Measurements from ENCODE around the gene LMX1A. TPM values are rescaled to one million over a fixed set of nuclear protein-coding genes. Genes with fewer than 3 reads are reported as not detected.

LMX1A gene
- total and polyA plus RNA-seq, 2 donors (not counting 1 experiment from before 2014, with no cell fraction given), result not detected

- Mint-ChIP-seq H3K4me1 (no peaks in the 10 kb centered on the region), H3K9me3 (ENCODE audit: insufficient read depth) (no peaks in the 10 kb centered on the region), H3K4me3 (no peak overlapping the region), H3K27me3 (peaks cover 40% of the 10 kb centered on the region), H3K27ac (no peak overlapping the region)
- intact Hi-C loops (cut with micrococcal nuclease), result no loop called here
- 70% methylated on average over 2 of the region's 2 CpGs for WGBS (ENCODE audit: insufficient coverage)
- no peaks in the 10 kb centered on the region for H4K20me1 ChIP-seq (ENCODE audit: control insufficient read depth, insufficient read depth, low read length, poor library complexity, severe bottlenecking)
- no peak overlapping the region for H3K9ac ChIP-seq (ENCODE audit: low read length)
- peaks cover 0 to 15% (median 0%) of the 10 kb centered on the region in 4 experiments for H3K27me3 ChIP-seq (replicated peaks in 1 of 4; ENCODE audit: control extremely low read depth in 1 of 4, control insufficient read depth in 3 of 4, insufficient read depth in 4 of 4, low read length in 3 of 4)
- CTCF ChIA-PET, result interaction anchor here (0.6 kb wide), 1 partner anchor 66 kb away, joined by 3 read pairs; no protein-coding TSS in a partner anchor
- no peak overlapping the region for H3K4me2 ChIP-seq (replicated peaks; ENCODE audit: low read depth, low read length, poor library complexity, severe bottlenecking)
- no peak for DNase-seq
- no peak for TF ChIP-seq EZH2 (IDR thresholded peaks at IDR 0.05; ENCODE audit: borderline replicate concordance, insufficient read depth, low read depth, low read length, poor library complexity, severe bottlenecking)
- TF ChIP-seq, protein P1, sequence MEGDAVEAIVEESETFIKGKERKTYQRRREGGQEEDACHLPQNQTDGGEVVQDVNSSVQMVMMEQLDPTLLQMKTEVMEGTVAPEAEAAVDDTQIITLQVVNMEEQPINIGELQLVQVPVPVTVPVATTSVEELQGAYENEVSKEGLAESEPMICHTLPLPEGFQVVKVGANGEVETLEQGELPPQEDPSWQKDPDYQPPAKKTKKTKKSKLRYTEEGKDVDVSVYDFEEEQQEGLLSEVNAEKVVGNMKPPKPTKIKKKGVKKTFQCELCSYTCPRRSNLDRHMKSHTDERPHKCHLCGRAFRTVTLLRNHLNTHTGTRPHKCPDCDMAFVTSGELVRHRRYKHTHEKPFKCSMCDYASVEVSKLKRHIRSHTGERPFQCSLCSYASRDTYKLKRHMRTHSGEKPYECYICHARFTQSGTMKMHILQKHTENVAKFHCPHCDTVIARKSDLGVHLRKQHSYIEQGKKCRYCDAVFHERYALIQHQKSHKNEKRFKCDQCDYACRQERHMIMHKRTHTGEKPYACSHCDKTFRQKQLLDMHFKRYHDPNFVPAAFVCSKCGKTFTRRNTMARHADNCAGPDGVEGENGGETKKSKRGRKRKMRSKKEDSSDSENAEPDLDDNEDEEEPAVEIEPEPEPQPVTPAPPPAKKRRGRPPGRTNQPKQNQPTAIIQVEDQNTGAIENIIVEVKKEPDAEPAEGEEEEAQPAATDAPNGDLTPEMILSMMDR (IDR thresholded peaks at IDR 0.05), result no peak
- no peak overlapping the region for H3K27ac ChIP-seq (ENCODE audit: low read length in 2 of 2)
- H2AFZ ChIP-seq (ENCODE audit: insufficient read depth, low read depth, low read length, poor library complexity, severe bottlenecking), result no peak overlapping the region
- no peaks in the 10 kb centered on the region for H3K4me1 ChIP-seq (ENCODE audit: control insufficient read depth in 2 of 2, insufficient read depth in 2 of 2, low read length in 2 of 2)
- H3K4me3 ChIP-seq (ENCODE audit: control extremely low read depth in 1 of 5, extremely low read depth in 1 of 5, insufficient read depth in 1 of 5, low read depth in 2 of 5, low read length in 4 of 5), result no peak overlapping the region
- no peak for ATAC-seq (ENCODE audit: low read depth)
- no peaks in the 10 kb centered on the region for H3K36me3 ChIP-seq (replicated peaks in 1 of 2; ENCODE audit: control extremely low read depth in 1 of 2, control insufficient read depth in 1 of 2, extremely low read depth in 1 of 2, insufficient read depth in 2 of 2, low read length in 1 of 2)
- POLR2A ChIA-PET, result no interaction called here
- no peaks in the 10 kb centered on the region for H3K79me2 ChIP-seq (ENCODE audit: control insufficient read depth, insufficient read depth, low read length)
- peaks cover 0 to 2% (median 0%) of the 10 kb centered on the region in 3 donors for H3K9me3 ChIP-seq (ENCODE audit: control extremely low read depth in 1 of 3, control insufficient read depth in 2 of 3, insufficient read depth in 1 of 3, low read length in 2 of 3)
Observed at GRCh38 chr1:165327538-165327937, 29.0 kb downstream of the LMX1A start.

DNA sequence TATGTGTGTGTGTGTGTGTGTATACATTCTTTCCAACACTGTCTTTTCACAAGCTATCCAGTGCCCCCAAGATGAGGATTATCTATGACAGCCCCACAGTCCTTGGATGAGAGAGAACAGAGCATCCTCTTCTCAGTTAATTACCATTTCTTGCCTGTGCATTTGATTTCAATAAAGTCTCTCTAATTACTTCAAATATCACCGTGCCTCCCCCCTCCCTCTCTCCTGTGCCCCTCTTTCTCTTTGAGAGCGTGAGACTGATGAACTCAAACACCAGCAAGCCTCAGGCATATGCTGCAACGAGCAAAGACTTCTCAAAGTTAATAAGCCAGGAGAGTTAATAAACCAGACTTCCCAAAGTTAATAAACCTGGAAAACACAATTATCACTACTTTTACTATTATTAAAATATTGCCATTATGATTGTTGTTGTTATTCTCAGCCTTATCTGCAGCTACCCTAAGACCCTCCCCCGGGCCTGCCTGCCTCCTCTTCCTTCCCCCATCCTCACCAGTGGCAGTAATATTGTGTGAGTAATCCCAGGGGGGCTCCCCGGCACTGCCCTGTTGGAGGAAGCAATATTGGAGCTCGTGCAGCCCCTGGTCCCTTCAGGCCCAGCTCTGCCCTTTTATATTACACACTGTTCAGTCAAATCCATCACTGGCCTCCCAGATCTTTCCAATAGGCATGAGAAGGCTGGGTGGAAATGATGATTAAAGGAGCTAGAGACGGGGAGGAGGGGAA, 30.9 kb downstream of the LMX1A start:
- no peaks in the 10 kb centered on the region for H4K20me1 ChIP-seq (ENCODE audit: control insufficient read depth, insufficient read depth, low read length, poor library complexity, severe bottlenecking)
- Mint-ChIP-seq H3K9me3 (ENCODE audit: insufficient read depth) (no peaks in the 10 kb centered on the region), H3K4me3 (no peak overlapping the region), H3K27ac (no peak overlapping the region), H3K27me3 (peaks cover 44% of the 10 kb centered on the region), H3K4me1 (no peaks in the 10 kb centered on the region)
- no peak for DNase-seq
- peaks cover 0 to 2% (median 0%) of the 10 kb centered on the region in 3 donors for H3K9me3 ChIP-seq (ENCODE audit: control extremely low read depth in 1 of 3, control insufficient read depth in 2 of 3, insufficient read depth in 1 of 3, low read length in 2 of 3)
- intact Hi-C loops (cut with micrococcal nuclease), result no loop called here
- H3K4me2 ChIP-seq (replicated peaks; ENCODE audit: low read depth, low read length, poor library complexity, severe bottlenecking), result no peak overlapping the region
- H3K27me3 ChIP-seq (replicated peaks in 1 of 4; ENCODE audit: control extremely low read depth in 1 of 4, control insufficient read depth in 3 of 4, insufficient read depth in 4 of 4, low read length in 3 of 4), result peaks cover 0 to 15% (median 0%) of the 10 kb centered on the region in 4 experiments
- no peaks in the 10 kb centered on the region for H3K79me2 ChIP-seq (ENCODE audit: control insufficient read depth, insufficient read depth, low read length)
- TF ChIP-seq, protein P1 (IDR thresholded peaks at IDR 0.05), result no peak
- no peak for TF ChIP-seq EZH2 (IDR thresholded peaks at IDR 0.05; ENCODE audit: borderline replicate concordance, insufficient read depth, low read depth, low read length, poor library complexity, severe bottlenecking)
- H2AFZ ChIP-seq (ENCODE audit: insufficient read depth, low read depth, low read length, poor library complexity, severe bottlenecking), result no peak overlapping the region
- no peak overlapping the region for H3K27ac ChIP-seq (ENCODE audit: low read length in 2 of 2)
- ATAC-seq (ENCODE audit: low read depth), result no peak
- ChIA-PET CTCF (no interaction called here), POLR2A (no interaction called here)
- H3K4me3 ChIP-seq (ENCODE audit: control extremely low read depth in 1 of 5, extremely low read depth in 1 of 5, insufficient read depth in 1 of 5, low read depth in 2 of 5, low read length in 4 of 5), result no peak overlapping the region
- no peaks in the 10 kb centered on the region for H3K36me3 ChIP-seq (replicated peaks in 1 of 2; ENCODE audit: control extremely low read depth in 1 of 2, control insufficient read depth in 1 of 2, extremely low read depth in 1 of 2, insufficient read depth in 2 of 2, low read length in 1 of 2)
- H3K4me1 ChIP-seq (ENCODE audit: control insufficient read depth in 2 of 2, insufficient read depth in 2 of 2, low read length in 2 of 2), result no peaks in the 10 kb centered on the region
- no peak overlapping the region for H3K9ac ChIP-seq (ENCODE audit: low read length)
- no CpG with 5 or more reads among the region's 7 CpGs for WGBS (ENCODE audit: insufficient coverage)

Data from B cell (primary cell).